Stimulated activated CD8-positive, alpha-beta memory T cell treated with anti-CD3 and anti-CD28 coated beads, Interleukin-12 subunit alpha, Interleukin-12 subunit beta, amount 100 ng/mL, for 24 hours (primary cell): Measurements from ENCODE around the gene PIK3CA.

ENCODE experiments used
- DNase-seq: peaks from one replicate; pipeline ENCODE4 v3.0.0-alpha.2; 2020; ENCODE audit errors: extremely low read depth

PIK3CA gene

GRCh38 chr3:179158336-179159039, 10.3 kb downstream of the PIK3CA start:
- DNase-seq = no peak

GRCh38 chr3:179163503-179163902, 15.3 kb downstream of the PIK3CA start:
- no peak for DNase-seq

- DNase-seq = no peak
These were observed 16.7 kb downstream of the PIK3CA start for GRCh38 chr3:179164857-179165256.

- no peak for DNase-seq
These were observed 18.5 kb downstream of the PIK3CA start for GRCh38 chr3:179166561-179167201.

- DNase-seq = no peak
These were observed 20.8 kb downstream of the PIK3CA start for GRCh38 chr3:179168918-179169317.

- DNase-seq = no peak
These were observed 24.4 kb downstream of the PIK3CA start for GRCh38 chr3:179172546-179172945.

GRCh38 chr3:179174316-179174715, 26.2 kb downstream of the PIK3CA start:
- no peak for DNase-seq

GRCh38 chr3:179174898-179175297, 26.7 kb downstream of the PIK3CA start:
- DNase-seq = no peak

GRCh38 chr3:179175358-179175757, 27.2 kb downstream of the PIK3CA start:
- no peak for DNase-seq

GRCh38 chr3:179177611-179178010, 29.5 kb downstream of the PIK3CA start:
- DNase-seq = no peak

GRCh38 chr3:179179256-179179655, 31.1 kb downstream of the PIK3CA start:
- DNase-seq = no peak

- DNase-seq = no peak
These were observed 32.0 kb downstream of the PIK3CA start for GRCh38 chr3:179179979-179180759.

- DNase-seq = no peak
These were observed 32.9 kb downstream of the PIK3CA start for GRCh38 chr3:179181021-179181472.

- DNase-seq = no peak
These were observed 33.9 kb downstream of the PIK3CA start for GRCh38 chr3:179181993-179182551.

GRCh38 chr3:179182902-179183301, 34.7 kb downstream of the PIK3CA start:
- no peak for DNase-seq

- no peak for DNase-seq
These were observed 36.7 kb downstream of the PIK3CA start for GRCh38 chr3:179184826-179185225.

GRCh38 chr3:179186426-179186825, 38.3 kb downstream of the PIK3CA start:
- DNase-seq = no peak

- DNase-seq = no peak
These were observed 41.6 kb downstream of the PIK3CA start for GRCh38 chr3:179189759-179190158.

- no peak for DNase-seq
These were observed 42.4 kb downstream of the PIK3CA start for GRCh38 chr3:179190581-179190980.

GRCh38 chr3:179192542-179192941, 44.4 kb downstream of the PIK3CA start:
- no peak for DNase-seq

GRCh38 chr3:179194931-179195330, 46.8 kb downstream of the PIK3CA start:
- no peak for DNase-seq

GRCh38 chr3:179196098-179196497, 47.9 kb downstream of the PIK3CA start:
- no peak for DNase-seq
